ENCODE measurements around the gene PRKCH.

Gene PRKCH

DNA sequence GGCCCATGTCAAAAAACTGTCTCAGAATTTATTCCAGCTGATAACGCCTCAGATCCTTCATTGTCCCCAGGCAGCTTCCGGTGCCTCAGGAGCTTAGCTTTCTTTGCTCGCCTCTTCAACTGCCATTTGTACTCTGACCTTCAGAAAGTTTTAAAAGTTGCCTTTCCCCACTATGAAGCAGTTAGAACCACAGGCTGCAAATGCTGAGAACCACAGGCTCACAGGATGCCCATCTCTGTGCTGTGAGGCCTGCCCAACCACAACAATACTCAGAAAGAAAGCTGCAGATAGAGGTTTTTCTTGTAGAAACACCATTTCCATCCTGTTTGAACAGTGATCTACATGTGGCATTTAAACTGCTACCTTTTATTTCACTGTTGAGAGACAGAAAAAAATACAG lies 131.1 kb downstream of the PRKCH start:
- Histone ChIP-seq H4K8ac (ENCODE audit: low read depth, low read length) (no peak overlapping the region), H2BK120ac (ENCODE audit: low read depth, low read length) (no peak overlapping the region), H3K4ac (ENCODE audit: low read length) (no peak overlapping the region), H2BK12ac (ENCODE audit: low read length) (no peak overlapping the region), H3K4me3 (ENCODE audit: low read length in 2 of 2) (no peak overlapping the region), H4K91ac (ENCODE audit: low read depth, low read length, poor library complexity) (no peak overlapping the region), H3K23ac (ENCODE audit: low read depth, low read length, poor library complexity) (no peak overlapping the region), H3K14ac (ENCODE audit: low read length) (no peak overlapping the region), H3K4me1 (ENCODE audit: control insufficient read depth in 2 of 2, insufficient read depth in 1 of 2, low read depth in 1 of 2, low read length in 2 of 2) (peaks cover 0 to 3% of the 10 kb centered on the region in 2 donors), H2AK5ac (ENCODE audit: low read depth, low read length) (no peak overlapping the region), H3K36me3 (replicated peaks in 1 of 2; ENCODE audit: control insufficient read depth in 2 of 2, insufficient read depth in 2 of 2, low read length in 2 of 2) (no peaks in the 10 kb centered on the region), H3K27ac (replicated peaks; ENCODE audit: low read length) (no peak overlapping the region), H3K9ac (ENCODE audit: low read depth, low read length, poor library complexity) (no peak overlapping the region), H2BK5ac (ENCODE audit: low read length) (no peak overlapping the region), H3K79me1 (ENCODE audit: low read depth, low read length) (no peaks in the 10 kb centered on the region), H2BK15ac (ENCODE audit: low read length) (no peak overlapping the region), H2AFZ (ENCODE audit: low read length) (no peak overlapping the region), H3K18ac (ENCODE audit: low read length) (no peak overlapping the region), H3K27me3 (ENCODE audit: control insufficient read depth in 3 of 3, insufficient read depth in 3 of 3, low read depth in 1 of 3, low read length in 3 of 3) (peaks cover 0 to 36% (median 0%) of the 10 kb centered on the region in 3 experiments), H3K4me2 (ENCODE audit: insufficient read depth, low read length, poor library complexity, severe bottlenecking) (no peak overlapping the region), H3K9me3 (replicated peaks in 1 of 2; ENCODE audit: control insufficient read depth in 2 of 2, insufficient read depth in 1 of 2, low read depth in 1 of 2, low read length in 2 of 2) (no peaks in the 10 kb centered on the region)
- DNase-seq (ENCODE audit: low spot score) = no peak
- no CpG with 5 or more reads among the region's 3 CpGs for WGBS, 2 donors (ENCODE audit: extremely low coverage in 2 of 2, insufficient read length in 2 of 2, insufficient replicate concordance in 1 of 2)

GRCh38 chr14:61453103-61453767 lies 131.9 kb downstream of the PRKCH start:
- H2BK120ac ChIP-seq (ENCODE audit: low read depth, low read length) = no peak overlapping the region
- H3K9ac ChIP-seq (ENCODE audit: low read depth, low read length, poor library complexity) = no peak overlapping the region
- no peak overlapping the region for H3K14ac ChIP-seq (ENCODE audit: low read length)
- H2BK15ac ChIP-seq (ENCODE audit: low read length) = no peak overlapping the region
- no peak overlapping the region for H2AFZ ChIP-seq (ENCODE audit: low read length)
- no peak overlapping the region for H3K27ac ChIP-seq (replicated peaks; ENCODE audit: low read length)
- H3K27me3 ChIP-seq (ENCODE audit: control insufficient read depth in 3 of 3, insufficient read depth in 3 of 3, low read depth in 1 of 3, low read length in 3 of 3) = peaks cover 0 to 36% (median 0%) of the 10 kb centered on the region in 3 experiments
- H3K79me1 ChIP-seq (ENCODE audit: low read depth, low read length) = no peaks in the 10 kb centered on the region
- no CpG with 5 or more reads among the region's 9 CpGs for WGBS, 2 donors (ENCODE audit: extremely low coverage in 2 of 2, insufficient read length in 2 of 2, insufficient replicate concordance in 1 of 2)
- no peak overlapping the region for H3K4ac ChIP-seq (ENCODE audit: low read length)
- H3K4me1 ChIP-seq (ENCODE audit: control insufficient read depth in 2 of 2, insufficient read depth in 1 of 2, low read depth in 1 of 2, low read length in 2 of 2) = peaks cover 0 to 3% of the 10 kb centered on the region in 2 donors
- H3K4me3 ChIP-seq (ENCODE audit: low read length in 2 of 2) = no peak overlapping the region
- no peak for DNase-seq (ENCODE audit: low spot score)
- no peak overlapping the region for H2AK5ac ChIP-seq (ENCODE audit: low read depth, low read length)
- no peak overlapping the region for H3K23ac ChIP-seq (ENCODE audit: low read depth, low read length, poor library complexity)
- H4K8ac ChIP-seq (ENCODE audit: low read depth, low read length) = no peak overlapping the region
- H3K4me2 ChIP-seq (ENCODE audit: insufficient read depth, low read length, poor library complexity, severe bottlenecking) = no peak overlapping the region
- no peak overlapping the region for H4K91ac ChIP-seq (ENCODE audit: low read depth, low read length, poor library complexity)
- H2BK5ac ChIP-seq (ENCODE audit: low read length) = no peak overlapping the region
- no peaks in the 10 kb centered on the region for H3K36me3 ChIP-seq (replicated peaks in 1 of 2; ENCODE audit: control insufficient read depth in 2 of 2, insufficient read depth in 2 of 2, low read length in 2 of 2)
- H2BK12ac ChIP-seq (ENCODE audit: low read length) = no peak overlapping the region
- no peaks in the 10 kb centered on the region for H3K9me3 ChIP-seq (replicated peaks in 1 of 2; ENCODE audit: control insufficient read depth in 2 of 2, insufficient read depth in 1 of 2, low read depth in 1 of 2, low read length in 2 of 2)
- H3K18ac ChIP-seq (ENCODE audit: low read length) = no peak overlapping the region

GRCh38 chr14:61454545-61454944 lies 133.2 kb downstream of the PRKCH start:
- Histone ChIP-seq H2BK12ac (ENCODE audit: low read length) (no peak overlapping the region), H2BK15ac (ENCODE audit: low read length) (no peak overlapping the region), H3K79me1 (ENCODE audit: low read depth, low read length) (no peaks in the 10 kb centered on the region), H3K4ac (ENCODE audit: low read length) (no peak overlapping the region), H3K4me1 (ENCODE audit: control insufficient read depth in 2 of 2, insufficient read depth in 1 of 2, low read depth in 1 of 2, low read length in 2 of 2) (peaks cover 0 to 3% of the 10 kb centered on the region in 2 donors), H3K4me2 (ENCODE audit: insufficient read depth, low read length, poor library complexity, severe bottlenecking) (no peak overlapping the region), H2BK120ac (ENCODE audit: low read depth, low read length) (no peak overlapping the region), H4K8ac (ENCODE audit: low read depth, low read length) (no peak overlapping the region), H3K18ac (ENCODE audit: low read length) (no peak overlapping the region), H2AFZ (ENCODE audit: low read length) (no peak overlapping the region), H3K9ac (ENCODE audit: low read depth, low read length, poor library complexity) (no peak overlapping the region), H2BK5ac (ENCODE audit: low read length) (no peak overlapping the region), H3K27ac (replicated peaks; ENCODE audit: low read length) (no peak overlapping the region), H2AK5ac (ENCODE audit: low read depth, low read length) (no peak overlapping the region), H3K9me3 (replicated peaks in 1 of 2; ENCODE audit: control insufficient read depth in 2 of 2, insufficient read depth in 1 of 2, low read depth in 1 of 2, low read length in 2 of 2) (no peaks in the 10 kb centered on the region), H3K14ac (ENCODE audit: low read length) (no peak overlapping the region), H3K23ac (ENCODE audit: low read depth, low read length, poor library complexity) (no peak overlapping the region), H3K27me3 (ENCODE audit: control insufficient read depth in 3 of 3, insufficient read depth in 3 of 3, low read depth in 1 of 3, low read length in 3 of 3) (peaks cover 0 to 42% (median 0%) of the 10 kb centered on the region in 3 experiments), H3K4me3 (ENCODE audit: low read length in 2 of 2) (no peak overlapping the region), H3K36me3 (replicated peaks in 1 of 2; ENCODE audit: control insufficient read depth in 2 of 2, insufficient read depth in 2 of 2, low read length in 2 of 2) (no peaks in the 10 kb centered on the region), H4K91ac (ENCODE audit: low read depth, low read length, poor library complexity) (no peak overlapping the region)
- no CpG with 5 or more reads among the region's 4 CpGs for WGBS, 2 donors (ENCODE audit: extremely low coverage in 2 of 2, insufficient read length in 2 of 2, insufficient replicate concordance in 1 of 2)
- no peak for DNase-seq (ENCODE audit: low spot score)

DNA sequence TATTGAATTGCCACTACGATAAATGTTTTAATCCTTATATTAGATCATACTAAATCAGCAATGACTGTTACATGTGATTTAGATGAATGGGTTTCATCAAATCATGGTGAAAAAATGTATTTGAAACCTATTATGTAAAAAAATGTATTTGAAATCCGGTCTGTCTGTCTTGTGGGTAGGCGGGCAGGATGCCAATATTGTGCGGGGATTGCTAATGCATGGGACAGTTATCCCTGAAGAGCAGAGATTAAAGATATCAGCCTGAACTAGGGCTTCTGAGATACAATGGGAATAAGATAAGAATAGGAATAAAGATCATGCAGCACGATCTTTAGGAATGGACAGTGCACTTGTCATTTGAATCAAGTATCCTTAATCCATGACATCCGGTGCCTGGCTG lies 134.0 kb downstream of the PRKCH start:
- Histone ChIP-seq H2AFZ (ENCODE audit: low read length) (no peak overlapping the region), H3K9ac (ENCODE audit: low read depth, low read length, poor library complexity) (no peak overlapping the region), H3K23ac (ENCODE audit: low read depth, low read length, poor library complexity) (no peak overlapping the region), H3K4me3 (ENCODE audit: low read length in 2 of 2) (no peak overlapping the region), H4K91ac (ENCODE audit: low read depth, low read length, poor library complexity) (no peak overlapping the region), H2AK5ac (ENCODE audit: low read depth, low read length) (no peak overlapping the region), H2BK120ac (ENCODE audit: low read depth, low read length) (no peak overlapping the region), H3K36me3 (replicated peaks in 1 of 2; ENCODE audit: control insufficient read depth in 2 of 2, insufficient read depth in 2 of 2, low read length in 2 of 2) (no peaks in the 10 kb centered on the region), H4K8ac (ENCODE audit: low read depth, low read length) (no peak overlapping the region), H3K14ac (ENCODE audit: low read length) (no peak overlapping the region), H3K9me3 (replicated peaks in 1 of 2; ENCODE audit: control insufficient read depth in 2 of 2, insufficient read depth in 1 of 2, low read depth in 1 of 2, low read length in 2 of 2) (no peaks in the 10 kb centered on the region), H2BK5ac (ENCODE audit: low read length) (no peak overlapping the region), H3K18ac (ENCODE audit: low read length) (no peak overlapping the region), H3K27ac (replicated peaks; ENCODE audit: low read length) (no peak overlapping the region), H3K4ac (ENCODE audit: low read length) (no peak overlapping the region), H3K4me2 (ENCODE audit: insufficient read depth, low read length, poor library complexity, severe bottlenecking) (no peak overlapping the region), H3K27me3 (ENCODE audit: control insufficient read depth in 3 of 3, insufficient read depth in 3 of 3, low read depth in 1 of 3, low read length in 3 of 3) (peaks cover 0 to 34% (median 0%) of the 10 kb centered on the region in 3 experiments), H2BK15ac (ENCODE audit: low read length) (no peak overlapping the region), H3K4me1 (ENCODE audit: control insufficient read depth in 2 of 2, insufficient read depth in 1 of 2, low read depth in 1 of 2, low read length in 2 of 2) (peaks cover 0 to 3% of the 10 kb centered on the region in 2 donors), H3K79me1 (ENCODE audit: low read depth, low read length) (no peaks in the 10 kb centered on the region), H2BK12ac (ENCODE audit: low read length) (no peak overlapping the region)
- DNase-seq (ENCODE audit: low spot score) = no peak
- WGBS, 2 donors (ENCODE audit: extremely low coverage in 2 of 2, insufficient read length in 2 of 2, insufficient replicate concordance in 1 of 2) = no CpG with 5 or more reads among the region's 6 CpGs

Data from neuronal stem cell (in vitro differentiated cells).